ENCODE data around the gene SSR2. TPM values are rescaled to one million over a fixed set of nuclear protein-coding genes. Genes with fewer than 3 reads are reported as not detected.

SSR2 gene
- total RNA-seq, 6 donors from 2014 or later = 66.0 to 395 (median 228) TPM

DNA sequence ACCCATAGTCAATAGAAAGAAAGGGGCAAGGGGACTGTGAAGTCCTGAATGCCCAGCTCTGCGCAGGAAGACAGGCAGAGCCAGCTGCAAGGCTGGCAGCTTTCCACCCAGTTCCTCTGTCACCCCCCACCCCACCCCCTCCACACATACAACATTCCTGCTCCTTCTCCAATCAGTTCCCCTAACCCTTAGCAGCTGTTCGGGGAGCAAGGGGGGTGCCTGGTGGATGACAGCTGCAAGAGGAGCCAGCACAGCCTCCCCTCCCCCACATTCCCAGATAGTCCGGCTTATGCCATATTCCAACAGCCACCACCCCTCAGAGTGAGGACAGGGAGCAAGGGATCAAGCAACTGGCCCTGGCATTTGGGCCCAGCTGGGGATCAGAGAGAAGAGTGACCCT lies 52.1 kb downstream of the SSR2 start:
- WGBS, 2 donors = 17 to 39% methylated on average over 3 of the region's 3 CpGs

DNA sequence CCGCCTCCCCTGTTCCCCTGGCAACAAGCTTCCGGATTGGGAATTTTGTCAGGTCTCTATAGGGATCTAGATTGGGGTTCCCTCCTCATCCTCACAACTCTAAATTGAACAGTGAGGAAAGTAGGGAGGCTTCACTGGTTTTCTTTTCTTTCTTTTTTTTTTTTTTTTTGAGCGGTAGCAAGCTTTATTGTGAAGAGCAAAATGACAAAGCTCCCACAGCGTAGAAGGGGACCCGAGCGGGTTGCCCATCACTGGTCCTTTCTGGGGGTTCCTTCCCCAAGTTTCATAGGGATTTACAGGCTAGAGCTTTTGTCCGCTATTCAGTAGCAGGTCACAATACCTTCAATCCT lies 52.7 kb downstream of the SSR2 start:
- no peak for ATAC-seq (ENCODE audit: low FRiP score in 2 of 2)
- WGBS, 2 donors = 63 to 65% methylated on average over 7 of the region's 7 CpGs
- peaks cover 18 to 64% (median 48%) of the 10 kb centered on the region in 4 donors for H3K36me3 ChIP-seq
- no peak for DNase-seq
- H3K4me1 ChIP-seq = peaks cover 79 to 84% (median 81%) of the 10 kb centered on the region in 4 donors
- H3K9me3 ChIP-seq = no peaks in the 10 kb centered on the region
- TF ChIP-seq POLR2A (IDR thresholded peaks at IDR 0.05) (no peak), EP300 (IDR thresholded peaks at IDR 0.05) (no peak), POLR2AphosphoS5 (IDR thresholded peaks at IDR 0.05) (no peak)
- TF ChIP-seq, protein P1, sequence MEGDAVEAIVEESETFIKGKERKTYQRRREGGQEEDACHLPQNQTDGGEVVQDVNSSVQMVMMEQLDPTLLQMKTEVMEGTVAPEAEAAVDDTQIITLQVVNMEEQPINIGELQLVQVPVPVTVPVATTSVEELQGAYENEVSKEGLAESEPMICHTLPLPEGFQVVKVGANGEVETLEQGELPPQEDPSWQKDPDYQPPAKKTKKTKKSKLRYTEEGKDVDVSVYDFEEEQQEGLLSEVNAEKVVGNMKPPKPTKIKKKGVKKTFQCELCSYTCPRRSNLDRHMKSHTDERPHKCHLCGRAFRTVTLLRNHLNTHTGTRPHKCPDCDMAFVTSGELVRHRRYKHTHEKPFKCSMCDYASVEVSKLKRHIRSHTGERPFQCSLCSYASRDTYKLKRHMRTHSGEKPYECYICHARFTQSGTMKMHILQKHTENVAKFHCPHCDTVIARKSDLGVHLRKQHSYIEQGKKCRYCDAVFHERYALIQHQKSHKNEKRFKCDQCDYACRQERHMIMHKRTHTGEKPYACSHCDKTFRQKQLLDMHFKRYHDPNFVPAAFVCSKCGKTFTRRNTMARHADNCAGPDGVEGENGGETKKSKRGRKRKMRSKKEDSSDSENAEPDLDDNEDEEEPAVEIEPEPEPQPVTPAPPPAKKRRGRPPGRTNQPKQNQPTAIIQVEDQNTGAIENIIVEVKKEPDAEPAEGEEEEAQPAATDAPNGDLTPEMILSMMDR (IDR thresholded peaks at IDR 0.05) = no peak
- no peaks in the 10 kb centered on the region for H3K27me3 ChIP-seq
- peak overlapping the region; percentile 71 to 99 (median 91) for H3K27ac ChIP-seq
- peak overlapping the region in 2 of 4 donors; percentile 0 to 13 for H3K4me3 ChIP-seq

More for the DNA sequence above, 52.1 kb downstream of the SSR2 start:
- peak in 1 of 2 donors; percentile 7 for ATAC-seq (ENCODE audit: low FRiP score in 2 of 2)
- no peaks in the 10 kb centered on the region for H3K27me3 ChIP-seq
- TF ChIP-seq POLR2A (IDR thresholded peaks at IDR 0.05) (no peak), POLR2AphosphoS5 (IDR thresholded peaks at IDR 0.05) (no peak)
- no peaks in the 10 kb centered on the region for H3K9me3 ChIP-seq
- no peak overlapping the region for H3K4me3 ChIP-seq
- H3K4me1 ChIP-seq = peaks cover 81 to 84% (median 83%) of the 10 kb centered on the region in 4 donors
- H3K27ac ChIP-seq = peak overlapping the region; percentile 71 to 99 (median 91)
- no peak for DNase-seq
- H3K36me3 ChIP-seq = peaks cover 18 to 58% (median 42%) of the 10 kb centered on the region in 4 donors

DNA sequence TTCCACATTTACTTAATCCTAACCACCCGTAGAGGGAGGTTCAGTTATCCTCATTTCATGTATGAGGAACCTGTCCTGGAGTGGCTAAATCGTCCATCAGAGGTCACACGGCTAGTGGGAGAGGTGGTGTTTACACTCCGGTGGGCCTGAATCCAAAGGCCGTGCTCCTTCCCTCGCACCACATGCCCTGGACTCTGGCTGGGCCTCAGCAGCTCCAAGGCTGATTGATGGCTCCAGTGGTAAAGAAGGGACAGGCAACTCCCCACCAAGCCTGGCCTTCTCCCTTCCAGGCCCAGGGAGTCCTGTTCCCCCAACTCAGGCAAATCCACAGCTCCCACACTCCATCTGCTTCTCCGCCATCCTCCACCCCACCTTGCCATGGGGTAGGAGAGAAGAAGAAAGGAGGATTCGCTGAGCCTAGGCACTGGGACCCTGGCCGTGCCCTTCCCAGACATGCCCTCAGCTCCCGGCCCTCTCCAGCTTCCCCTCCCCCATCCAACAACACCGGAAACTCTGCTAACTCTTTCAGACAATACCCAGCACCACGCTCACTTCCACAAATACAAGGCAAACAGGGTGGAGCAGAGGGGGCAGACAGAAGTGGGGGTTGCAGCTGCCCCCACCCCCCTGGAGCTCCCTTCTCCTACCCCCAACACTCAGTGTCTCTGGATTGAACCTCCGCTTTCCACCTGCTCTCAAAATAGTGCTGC lies 53.3 kb downstream of the SSR2 start:
- no peaks in the 10 kb centered on the region for H3K9me3 ChIP-seq
- ATAC-seq (ENCODE audit: low FRiP score in 2 of 2) = peak in 1 of 2 donors; percentile 35
- peak overlapping the region; percentile 71 to 99 (median 91) for H3K27ac ChIP-seq
- no peaks in the 10 kb centered on the region for H3K27me3 ChIP-seq
- H3K36me3 ChIP-seq = peaks cover 22 to 67% (median 53%) of the 10 kb centered on the region in 4 donors
- WGBS, 2 donors = 20 to 21% methylated on average over 13 of the region's 13 CpGs
- DNase-seq = no peak
- TF ChIP-seq, protein P1 (IDR thresholded peaks at IDR 0.05) = no peak
- peak; percentile 16 to 52 for TF ChIP-seq POLR2AphosphoS5 (IDR thresholded peaks at IDR 0.05)
- H3K4me3 ChIP-seq = peak overlapping the region in 2 of 4 donors; percentile 0 to 13
- H3K4me1 ChIP-seq = peaks cover 79 to 84% (median 81%) of the 10 kb centered on the region in 4 donors

DNA sequence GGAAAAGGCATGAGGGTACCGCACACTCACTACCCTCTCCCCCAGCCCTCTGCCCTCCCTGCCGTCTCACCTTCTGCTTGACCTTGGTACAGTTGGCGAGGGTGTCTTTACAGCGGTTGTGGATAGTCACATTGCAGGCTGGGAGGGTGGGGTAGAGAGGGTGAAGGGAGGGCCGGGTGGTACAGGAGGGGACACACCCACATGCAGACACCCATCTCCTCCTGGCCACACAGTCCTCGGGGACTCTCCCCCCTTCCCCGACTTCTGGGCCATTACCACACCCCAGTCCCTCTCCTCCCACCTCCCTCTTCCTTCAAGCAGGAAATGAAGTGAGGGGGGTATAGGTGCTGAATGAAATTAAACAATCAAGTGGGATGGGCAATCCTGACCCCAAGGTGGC lies 54.0 kb downstream of the SSR2 start:
- no peaks in the 10 kb centered on the region for H3K27me3 ChIP-seq
- ATAC-seq (ENCODE audit: low FRiP score in 2 of 2) (no peak), DNase-seq (no peak)
- H3K4me3 ChIP-seq = peak overlapping the region in 1 of 4 donors; percentile 13
- WGBS, 2 donors = 37 to 48% methylated on average over 7 of the region's 7 CpGs
- H3K9me3 ChIP-seq = no peaks in the 10 kb centered on the region
- H3K27ac ChIP-seq = peak overlapping the region; percentile 71 to 99 (median 91)
- peaks cover 79 to 83% (median 81%) of the 10 kb centered on the region in 4 donors for H3K4me1 ChIP-seq
- peaks cover 30 to 73% (median 60%) of the 10 kb centered on the region in 4 donors for H3K36me3 ChIP-seq
- TF ChIP-seq, protein P1 (IDR thresholded peaks at IDR 0.05) = no peak
- no peak for TF ChIP-seq POLR2AphosphoS5 (IDR thresholded peaks at IDR 0.05)
- TF ChIP-seq EP300 (IDR thresholded peaks at IDR 0.05) = no peak
- no peak for TF ChIP-seq POLR2A (IDR thresholded peaks at IDR 0.05)

DNA sequence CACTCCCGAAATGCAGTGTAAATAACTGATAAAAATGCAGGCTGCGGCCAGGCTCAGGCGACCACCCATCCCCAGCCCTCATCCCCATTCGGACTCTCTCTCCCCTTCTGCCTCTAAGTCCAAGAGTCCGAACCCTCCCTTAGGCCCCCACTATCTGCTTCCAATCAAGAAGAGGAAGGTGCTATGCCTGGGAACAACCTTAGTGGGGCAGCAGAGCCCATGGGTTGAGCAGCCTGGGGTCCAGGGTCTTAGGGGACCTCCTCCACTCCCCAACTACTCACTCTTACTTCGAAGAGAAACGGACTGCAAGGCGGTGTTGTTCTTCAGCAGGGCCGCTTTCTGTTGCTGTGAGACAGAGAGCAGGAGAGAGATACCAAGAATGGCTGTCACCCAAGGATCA lies 54.6 kb downstream of the SSR2 start:
- Histone ChIP-seq H3K4me1 (peaks cover 73 to 80% (median 79%) of the 10 kb centered on the region in 4 donors), H3K27me3 (no peaks in the 10 kb centered on the region), H3K9me3 (no peaks in the 10 kb centered on the region), H3K27ac (peak overlapping the region; percentile 71 to 99 (median 91)), H3K36me3 (peaks cover 30 to 79% (median 66%) of the 10 kb centered on the region in 4 donors), H3K4me3 (no peak overlapping the region)
- 66 to 67% methylated on average over 9 of the region's 9 CpGs for WGBS, 2 donors
- ATAC-seq (ENCODE audit: low FRiP score in 2 of 2) = no peak
- no peak for DNase-seq
- TF ChIP-seq, protein P1 (IDR thresholded peaks at IDR 0.05) = peak in 2 of 6 experiments; percentile 11 to 20
- TF ChIP-seq EP300 (IDR thresholded peaks at IDR 0.05) = no peak

Data from upper lobe of left lung (tissue), 6 donors.